HCT116 (cell line): Measurements from ENCODE around the gene CPT1A. TPM values are rescaled to one million over a fixed set of nuclear protein-coding genes. Genes with fewer than 3 reads are reported as not detected.

Source experiments
- ATAC-seq: fragments of 200-7000 bp; cut with Tn5 transposase; 2 replicates; pipeline ENCODE4 v1.9.1; 2020; ENCODE audit warnings: mild to moderate bottlenecking, moderate library complexity
- BruUV-seq: library from RNA; stranded (reverse); fragments of 400-500 nt; replicated peaks from 2 replicates; lab custom pipeline; 2021; lab: Mats Ljungman, UMichigan
- CTCF ChIA-PET: fragments of 300-600 bp; sonication (Branson Sonifier 250); formaldehyde crosslinking; loops from one replicate; lab custom pipeline; 2021; ENCODE audit warnings: antibody characterized with exemption; lab: Charles Lee
- POLR2A ChIA-PET: fragments of 300-600, 350-600 bp; sonication (Branson Sonifier 250); formaldehyde crosslinking; loops from one replicate; lab custom pipeline; 2021; ENCODE audit warnings: antibody characterized with exemption; lab: Charles Lee
- RAD21 ChIA-PET, 2 experiments: fragments of 300-600 bp; sonication (Branson Sonifier 250); formaldehyde crosslinking; loops; one replicate each; lab custom pipeline; 2023; ENCODE audit warnings: low total read pairs in 2 of 2; ENCODE audit not compliant: uncharacterized antibody in 2 of 2, unreplicated experiment in 2 of 2, low non-redundant PET in 1 of 2; lab: Charles Lee
- DNase-seq: peaks from one replicate; pipeline ENCODE4 v3.0.0-alpha.2; 2010; ENCODE audit warnings: low read depth, low spot score
- H2AFZ ChIP-seq: fragments of 200-600 bp; shearing (Covaris generic), sonication (generic); 2 replicates; pipeline ENCODE4 v1.6.1; 2017; ENCODE audit warnings: low read depth, mixed run types, mixed read lengths, antibody characterized with exemption, low read length; ENCODE audit not compliant: poor library complexity, severe bottlenecking
- H3K27ac ChIP-seq: 2 replicates; pipeline ENCODE4 v1.5.1; 2012; ENCODE audit warnings: low read depth, low read length
- H3K27me3 ChIP-seq: fragments of 200-600 bp; sonication (generic); 2 replicates; pipeline ENCODE4 v1.6.1; 2016; ENCODE audit warnings: mixed run types, low read length, mixed read lengths; ENCODE audit not compliant: insufficient read depth
- H3K36me3 ChIP-seq, 2 experiments: fragments of 200-500 bp in 1 of 2; fragments of 200-600 bp in 1 of 2; sonication (Bioruptor generic) in 1 of 2; sonication (generic) in 1 of 2; 2 replicates each; pipeline versions ENCODE4 v1.5.1 to v1.6.1; 2014 to 2016; ENCODE audit warnings: low read length in 2 of 2, inconsistent platforms in 1 of 2, mixed read lengths in 1 of 2, mixed run types in 1 of 2; ENCODE audit not compliant: insufficient read depth in 2 of 2, control insufficient read depth in 1 of 2
- H3K4me1 ChIP-seq, 2 experiments: fragments of 200-600 bp in 1 of 2; sonication (generic) in 1 of 2; 2 replicates each; pipeline versions ENCODE4 v1.5.1 to v1.6.1; 2012 to 2017; ENCODE audit warnings: low read length in 2 of 2, inconsistent platforms in 1 of 2, mild to moderate bottlenecking in 1 of 2, mixed read lengths in 1 of 2, mixed run types in 1 of 2, moderate library complexity in 1 of 2; ENCODE audit not compliant: insufficient read depth in 2 of 2, control insufficient read depth in 1 of 2
- H3K4me2 ChIP-seq: fragments of 200-600 bp; sonication (generic); 2 replicates; pipeline ENCODE4 v1.6.1; 2017; ENCODE audit warnings: mixed run types, low read length, mixed read lengths
- H3K4me3 ChIP-seq, 2 experiments: fragments of 200-600 bp in 1 of 2; sonication (generic) in 1 of 2; replicated peaks in 1 of 2; 2 replicates each; pipeline ENCODE4 v1.5.1; 2011 to 2016; ENCODE audit warnings: low read length in 2 of 2, control low read depth in 1 of 2, low read depth in 1 of 2, mild to moderate bottlenecking in 1 of 2, mixed read lengths in 1 of 2, mixed run types in 1 of 2
- H3K79me2 ChIP-seq: fragments of 200-600 bp; sonication (generic); 2 replicates; pipeline ENCODE4 v1.6.1; 2017; ENCODE audit warnings: mild to moderate bottlenecking, mixed run types, low read length, moderate library complexity, mixed read lengths; ENCODE audit not compliant: insufficient read depth
- H3K9ac ChIP-seq: fragments of 200-600 bp; sonication (generic); 2 replicates; pipeline ENCODE4 v1.6.1; 2016; ENCODE audit warnings: low read length, mixed read lengths
- H3K9me2 ChIP-seq: fragments of 200-600 bp; sonication (generic), shearing (Covaris generic); 2 replicates; pipeline ENCODE4 v1.6.1; 2017; ENCODE audit warnings: mixed run types, mild to moderate bottlenecking, moderate library complexity; ENCODE audit not compliant: insufficient read depth
- H3K9me3 ChIP-seq, 2 experiments: fragments of 200-500 bp in 1 of 2; fragments of 200-600 bp in 1 of 2; sonication (Bioruptor generic) in 1 of 2; sonication (generic) in 1 of 2; 2 replicates each; pipeline ENCODE4 v1.6.1; 2014 to 2017; ENCODE audit warnings: low read length in 2 of 2, mixed read lengths in 2 of 2, inconsistent platforms in 1 of 2, low read depth in 1 of 2, mild to moderate bottlenecking in 1 of 2, mixed run types in 1 of 2, moderate library complexity in 1 of 2; ENCODE audit not compliant: control insufficient read depth in 1 of 2, insufficient read depth in 1 of 2
- H4K20me1 ChIP-seq: fragments of 200-600 bp; sonication (generic), shearing (Covaris generic); 2 replicates; pipeline ENCODE4 v1.6.1; 2017; ENCODE audit warnings: mixed run types, mild to moderate bottlenecking, moderate library complexity; ENCODE audit not compliant: insufficient read depth
- CBX3 ChIP-seq: IDR thresholded peaks from 2 replicates; pipeline ENCODE4 v1.6.1; 2012; ENCODE audit warnings: low read depth
- CEBPB ChIP-seq: IDR thresholded peaks from 2 replicates; pipeline ENCODE4 v1.6.1; 2012; ENCODE audit warnings: low read depth
- JUND ChIP-seq: IDR thresholded peaks from 2 replicates; pipeline ENCODE4 v1.6.1; 2012
- POLR2AphosphoS5 ChIP-seq: IDR thresholded peaks from 2 replicates; pipeline ENCODE4 v1.6.1; 2011; ENCODE audit warnings: mild to moderate bottlenecking, low read depth, low read length, moderate library complexity
- SIN3A ChIP-seq: IDR thresholded peaks from 2 replicates; pipeline ENCODE4 v1.6.1; 2012; ENCODE audit warnings: low read depth
- SRF ChIP-seq: IDR thresholded peaks from 2 replicates; pipeline ENCODE4 v1.6.1; 2012; ENCODE audit warnings: low read depth
- TCF7L2 ChIP-seq: IDR thresholded peaks from 2 replicates; pipeline ENCODE4 v1.7.0; 2011; ENCODE audit warnings: borderline replicate concordance, inconsistent platforms; ENCODE audit not compliant: insufficient read depth, insufficient read length; ENCODE audit errors: extremely low read depth
- YY1 ChIP-seq: IDR thresholded peaks from 2 replicates; pipeline ENCODE4 v1.6.1; 2011; ENCODE audit warnings: low read length, low read depth, moderate library complexity, mild to moderate bottlenecking; ENCODE audit not compliant: insufficient replicate concordance; ENCODE audit errors: extremely low read depth
- intact Hi-C: fragments of 100-400 bp; cut with micrococcal nuclease; formaldehyde crosslinking; loops from 2 replicates; pipeline ENCODE4 v1.10.0; 2022
- total RNA-seq: library from RNA; stranded (reverse); gene quantifications from one replicate; pipeline ENCODE4 v1.2.1, GENCODE V29; 2021; ENCODE audit not compliant: unreplicated experiment
- TF ChIP-seq, protein P1 (sequence below): IDR thresholded peaks from 2 replicates; pipeline ENCODE4 v1.6.1; 2012
- TF ChIP-seq, protein P2 (sequence below): IDR thresholded peaks from 2 replicates; pipeline ENCODE4 v1.6.1; 2012; ENCODE audit warnings: low read depth
- TF ChIP-seq, protein P3 (sequence below): IDR thresholded peaks from 2 replicates; pipeline ENCODE4 v1.6.1; 2012
- TF ChIP-seq, protein P4 (sequence below), 3 experiments: fragments of 200-600 bp in 1 of 3; sonication (generic) in 1 of 3; IDR thresholded peaks in 2 of 3; conservative IDR thresholded peaks in 1 of 3; 2 replicates each; pipeline ENCODE4 v1.5.1; 2012 to 2017; ENCODE audit warnings: low read depth in 2 of 3, low read length in 2 of 3, antibody characterized with exemption in 1 of 3, borderline replicate concordance in 1 of 3, control low read depth in 1 of 3, mild to moderate bottlenecking in 1 of 3, mixed read lengths in 1 of 3, mixed run types in 1 of 3, moderate library complexity in 1 of 3; ENCODE audit not compliant: insufficient read depth in 1 of 3

Gene CPT1A
- total RNA-seq, 1 experiment from 2014 or later: 54.4 TPM

DNA sequence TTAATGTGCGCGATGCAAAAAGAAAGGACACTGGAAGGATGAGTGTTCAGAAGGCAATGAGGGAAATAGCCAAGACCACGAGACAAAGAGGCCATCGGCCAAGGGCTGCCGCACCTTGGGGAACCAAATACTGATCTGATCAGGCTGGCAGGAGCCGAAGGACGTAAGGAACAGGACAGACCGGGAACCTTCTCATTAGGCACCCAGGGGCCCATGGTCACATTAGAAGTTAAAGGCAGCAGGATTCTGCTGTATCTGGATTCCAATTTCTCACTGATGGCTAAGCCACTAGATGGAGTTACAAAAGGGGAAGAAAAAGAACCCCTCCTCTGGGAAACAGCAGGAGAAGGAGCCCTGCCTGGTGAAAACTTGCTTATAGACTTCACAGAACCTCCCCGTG, 28.8 kb upstream of the CPT1A start:
- peak overlapping the region; percentile 46; the same call in 1 of the 2 replicates for H3K9ac ChIP-seq
- POLR2A ChIA-PET: no interaction called here

DNA sequence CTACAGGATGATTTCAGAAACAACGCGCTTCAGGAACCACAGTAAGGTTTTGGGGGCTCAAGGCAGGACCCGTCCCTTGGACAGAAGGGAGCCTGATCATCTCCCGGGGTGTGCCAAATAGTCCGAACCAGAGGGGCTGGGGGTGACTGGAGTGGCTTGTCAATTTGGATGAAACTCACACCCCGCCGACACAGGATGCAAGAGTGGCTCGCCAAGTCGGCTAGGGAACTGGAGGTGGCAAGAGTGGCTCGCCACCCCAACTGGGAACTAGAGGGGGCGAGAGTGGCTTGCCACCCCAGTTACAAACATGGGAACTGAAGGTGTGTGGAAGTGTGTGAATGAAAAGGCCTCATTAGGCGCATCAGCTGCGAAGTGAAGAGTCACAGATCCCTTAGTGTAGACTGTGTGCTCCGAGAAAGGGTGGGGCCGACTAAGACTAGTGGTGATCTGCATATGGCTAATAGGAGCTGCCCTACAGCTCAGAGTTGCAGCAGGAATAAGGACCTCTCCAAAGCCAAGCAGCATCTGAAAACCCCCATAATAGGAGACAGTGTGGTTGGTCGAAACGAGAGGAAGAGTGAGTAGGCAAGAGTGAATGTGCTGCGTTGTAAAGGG, 26.6 kb upstream of the CPT1A start:
- no TSS peak for BruUV-seq
- 0 out of 2 replicates have a peak, but pooled peaks cover 2% of the 10 kb centered on the region for H3K27me3 ChIP-seq
- TF ChIP-seq, protein P1, sequence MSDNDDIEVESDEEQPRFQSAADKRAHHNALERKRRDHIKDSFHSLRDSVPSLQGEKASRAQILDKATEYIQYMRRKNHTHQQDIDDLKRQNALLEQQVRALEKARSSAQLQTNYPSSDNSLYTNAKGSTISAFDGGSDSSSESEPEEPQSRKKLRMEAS: no peak
- TF ChIP-seq SIN3A: no peak
- TF ChIP-seq, protein P2, sequence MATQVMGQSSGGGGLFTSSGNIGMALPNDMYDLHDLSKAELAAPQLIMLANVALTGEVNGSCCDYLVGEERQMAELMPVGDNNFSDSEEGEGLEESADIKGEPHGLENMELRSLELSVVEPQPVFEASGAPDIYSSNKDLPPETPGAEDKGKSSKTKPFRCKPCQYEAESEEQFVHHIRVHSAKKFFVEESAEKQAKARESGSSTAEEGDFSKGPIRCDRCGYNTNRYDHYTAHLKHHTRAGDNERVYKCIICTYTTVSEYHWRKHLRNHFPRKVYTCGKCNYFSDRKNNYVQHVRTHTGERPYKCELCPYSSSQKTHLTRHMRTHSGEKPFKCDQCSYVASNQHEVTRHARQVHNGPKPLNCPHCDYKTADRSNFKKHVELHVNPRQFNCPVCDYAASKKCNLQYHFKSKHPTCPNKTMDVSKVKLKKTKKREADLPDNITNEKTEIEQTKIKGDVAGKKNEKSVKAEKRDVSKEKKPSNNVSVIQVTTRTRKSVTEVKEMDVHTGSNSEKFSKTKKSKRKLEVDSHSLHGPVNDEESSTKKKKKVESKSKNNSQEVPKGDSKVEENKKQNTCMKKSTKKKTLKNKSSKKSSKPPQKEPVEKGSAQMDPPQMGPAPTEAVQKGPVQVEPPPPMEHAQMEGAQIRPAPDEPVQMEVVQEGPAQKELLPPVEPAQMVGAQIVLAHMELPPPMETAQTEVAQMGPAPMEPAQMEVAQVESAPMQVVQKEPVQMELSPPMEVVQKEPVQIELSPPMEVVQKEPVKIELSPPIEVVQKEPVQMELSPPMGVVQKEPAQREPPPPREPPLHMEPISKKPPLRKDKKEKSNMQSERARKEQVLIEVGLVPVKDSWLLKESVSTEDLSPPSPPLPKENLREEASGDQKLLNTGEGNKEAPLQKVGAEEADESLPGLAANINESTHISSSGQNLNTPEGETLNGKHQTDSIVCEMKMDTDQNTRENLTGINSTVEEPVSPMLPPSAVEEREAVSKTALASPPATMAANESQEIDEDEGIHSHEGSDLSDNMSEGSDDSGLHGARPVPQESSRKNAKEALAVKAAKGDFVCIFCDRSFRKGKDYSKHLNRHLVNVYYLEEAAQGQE: no peak
- TF ChIP-seq CBX3: no peak
- TF ChIP-seq TCF7L2: no peak
- TF ChIP-seq, protein P3, sequence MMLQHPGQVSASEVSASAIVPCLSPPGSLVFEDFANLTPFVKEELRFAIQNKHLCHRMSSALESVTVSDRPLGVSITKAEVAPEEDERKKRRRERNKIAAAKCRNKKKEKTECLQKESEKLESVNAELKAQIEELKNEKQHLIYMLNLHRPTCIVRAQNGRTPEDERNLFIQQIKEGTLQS: no peak
- no peak for TF ChIP-seq POLR2AphosphoS5
- TF ChIP-seq SRF: no peak
- no peak for TF ChIP-seq CEBPB

More for the DNA sequence above, 28.8 kb upstream of the CPT1A start:
- no peak overlapping the region for H3K27ac ChIP-seq
- BruUV-seq: no TSS peak
- H4K20me1 ChIP-seq: no peaks in the 10 kb centered on the region
- RAD21 ChIA-PET: interaction anchor here in 1 of 2 experiments (0.6 kb wide), 1 partner anchor 139 kb away, joined by 4 read pairs; no protein-coding TSS in a partner anchor
- peak overlapping the region; percentile 89 for H3K4me2 ChIP-seq
- H3K36me3 ChIP-seq: no peaks in the 10 kb centered on the region
- peak overlapping the region; percentile 92 for H2AFZ ChIP-seq
- peak overlapping the region; percentile 47 to 60 for H3K4me3 ChIP-seq
- no peaks in the 10 kb centered on the region for H3K79me2 ChIP-seq
- no peaks in the 10 kb centered on the region for H3K9me3 ChIP-seq
- DNase-seq (no peak), ATAC-seq (peak; percentile 54)
- CTCF ChIA-PET: interaction anchor here (0.7 kb wide), 1 partner anchor 64 kb away, joined by 3 read pairs; no protein-coding TSS in a partner anchor
- peaks cover 3 to 17% of the 10 kb centered on the region in 2 experiments; a peak in 3 of 4 replicates for H3K4me1 ChIP-seq
- 0 out of 2 replicates have a peak, but pooled peaks cover 6% of the 10 kb centered on the region for H3K27me3 ChIP-seq
- intact Hi-C loops: no loop called here
- H3K9me2 ChIP-seq: no peaks in the 10 kb centered on the region
- TF ChIP-seq JUND: no peak
- TF ChIP-seq, protein P4, sequence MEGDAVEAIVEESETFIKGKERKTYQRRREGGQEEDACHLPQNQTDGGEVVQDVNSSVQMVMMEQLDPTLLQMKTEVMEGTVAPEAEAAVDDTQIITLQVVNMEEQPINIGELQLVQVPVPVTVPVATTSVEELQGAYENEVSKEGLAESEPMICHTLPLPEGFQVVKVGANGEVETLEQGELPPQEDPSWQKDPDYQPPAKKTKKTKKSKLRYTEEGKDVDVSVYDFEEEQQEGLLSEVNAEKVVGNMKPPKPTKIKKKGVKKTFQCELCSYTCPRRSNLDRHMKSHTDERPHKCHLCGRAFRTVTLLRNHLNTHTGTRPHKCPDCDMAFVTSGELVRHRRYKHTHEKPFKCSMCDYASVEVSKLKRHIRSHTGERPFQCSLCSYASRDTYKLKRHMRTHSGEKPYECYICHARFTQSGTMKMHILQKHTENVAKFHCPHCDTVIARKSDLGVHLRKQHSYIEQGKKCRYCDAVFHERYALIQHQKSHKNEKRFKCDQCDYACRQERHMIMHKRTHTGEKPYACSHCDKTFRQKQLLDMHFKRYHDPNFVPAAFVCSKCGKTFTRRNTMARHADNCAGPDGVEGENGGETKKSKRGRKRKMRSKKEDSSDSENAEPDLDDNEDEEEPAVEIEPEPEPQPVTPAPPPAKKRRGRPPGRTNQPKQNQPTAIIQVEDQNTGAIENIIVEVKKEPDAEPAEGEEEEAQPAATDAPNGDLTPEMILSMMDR (IDR thresholded peaks at IDR 0.05 in 2 of 3, conservative IDR thresholded peaks at IDR 0.05 in 1 of 3; ENCODE audit: borderline replicate concordance in 1 of 3, insufficient read depth in 1 of 3, low read depth in 2 of 3, low read length in 2 of 3): peak in 2 of 3 experiments; percentile 7 to 15; a peak in 1 of 6 replicates
- no peak for TF ChIP-seq YY1

More for the DNA sequence above, 26.6 kb upstream of the CPT1A start:
- Histone ChIP-seq H3K4me3 (no peak overlapping the region), H3K9ac (no peak overlapping the region), H2AFZ (no peak overlapping the region), H3K9me3 (peaks cover 4 to 9% of the 10 kb centered on the region in 2 experiments; a peak in 1 of 4 replicates), H3K4me1 (peaks cover 3 to 17% of the 10 kb centered on the region in 2 experiments; a peak in 3 of 4 replicates), H3K4me2 (no peak overlapping the region), H4K20me1 (no peaks in the 10 kb centered on the region), H3K9me2 (no peaks in the 10 kb centered on the region), H3K27ac (no peak overlapping the region), H3K36me3 (no peaks in the 10 kb centered on the region), H3K79me2 (no peaks in the 10 kb centered on the region)
- ChIA-PET POLR2A (no interaction called here), RAD21 (no interaction called here), CTCF (no interaction called here)
- ATAC-seq: no peak
- DNase-seq: no peak
- intact Hi-C loops: no loop called here
